Measurements from ENCODE around the gene CHSY1.
A peak's percentile ranks its signal among the peaks of the same experiment; 100 is the strongest.

The CHSY1 gene

DNA sequence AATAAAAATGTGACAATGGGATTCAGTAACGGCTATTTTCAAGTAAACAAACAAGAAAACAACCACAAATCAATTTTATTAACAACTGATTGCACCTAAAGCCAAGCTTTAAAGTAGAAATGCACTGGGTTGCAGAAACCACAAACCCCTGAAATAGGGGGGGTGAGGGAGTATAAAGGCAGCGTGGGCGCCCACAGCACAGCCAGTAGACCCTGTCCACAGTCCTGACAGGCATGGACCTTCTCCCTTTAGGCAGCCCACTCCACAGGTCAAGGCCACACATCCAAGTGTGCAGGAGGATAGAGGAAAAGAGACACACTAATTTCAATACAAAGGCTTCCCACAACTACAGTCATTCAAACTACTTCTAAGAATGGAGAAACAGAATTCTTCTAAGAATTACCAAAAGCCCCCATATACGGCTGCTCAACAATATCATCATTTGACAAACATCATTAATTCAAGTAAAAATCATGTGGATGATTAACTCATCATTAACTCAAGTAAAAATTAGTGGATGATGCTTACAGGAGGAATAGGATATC lies 48.7 kb downstream of the CHSY1 start:
- no peak for TF ChIP-seq FOXP2 (optimal IDR thresholded peaks at IDR 0.05; ENCODE audit: borderline replicate concordance, extremely low read depth, extremely low read length, insufficient read depth)
- TF ChIP-seq, protein P1, sequence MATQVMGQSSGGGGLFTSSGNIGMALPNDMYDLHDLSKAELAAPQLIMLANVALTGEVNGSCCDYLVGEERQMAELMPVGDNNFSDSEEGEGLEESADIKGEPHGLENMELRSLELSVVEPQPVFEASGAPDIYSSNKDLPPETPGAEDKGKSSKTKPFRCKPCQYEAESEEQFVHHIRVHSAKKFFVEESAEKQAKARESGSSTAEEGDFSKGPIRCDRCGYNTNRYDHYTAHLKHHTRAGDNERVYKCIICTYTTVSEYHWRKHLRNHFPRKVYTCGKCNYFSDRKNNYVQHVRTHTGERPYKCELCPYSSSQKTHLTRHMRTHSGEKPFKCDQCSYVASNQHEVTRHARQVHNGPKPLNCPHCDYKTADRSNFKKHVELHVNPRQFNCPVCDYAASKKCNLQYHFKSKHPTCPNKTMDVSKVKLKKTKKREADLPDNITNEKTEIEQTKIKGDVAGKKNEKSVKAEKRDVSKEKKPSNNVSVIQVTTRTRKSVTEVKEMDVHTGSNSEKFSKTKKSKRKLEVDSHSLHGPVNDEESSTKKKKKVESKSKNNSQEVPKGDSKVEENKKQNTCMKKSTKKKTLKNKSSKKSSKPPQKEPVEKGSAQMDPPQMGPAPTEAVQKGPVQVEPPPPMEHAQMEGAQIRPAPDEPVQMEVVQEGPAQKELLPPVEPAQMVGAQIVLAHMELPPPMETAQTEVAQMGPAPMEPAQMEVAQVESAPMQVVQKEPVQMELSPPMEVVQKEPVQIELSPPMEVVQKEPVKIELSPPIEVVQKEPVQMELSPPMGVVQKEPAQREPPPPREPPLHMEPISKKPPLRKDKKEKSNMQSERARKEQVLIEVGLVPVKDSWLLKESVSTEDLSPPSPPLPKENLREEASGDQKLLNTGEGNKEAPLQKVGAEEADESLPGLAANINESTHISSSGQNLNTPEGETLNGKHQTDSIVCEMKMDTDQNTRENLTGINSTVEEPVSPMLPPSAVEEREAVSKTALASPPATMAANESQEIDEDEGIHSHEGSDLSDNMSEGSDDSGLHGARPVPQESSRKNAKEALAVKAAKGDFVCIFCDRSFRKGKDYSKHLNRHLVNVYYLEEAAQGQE (IDR thresholded peaks at IDR 0.05; ENCODE audit: insufficient read depth in 1 of 2, low read depth in 2 of 2, low read length in 2 of 2), result peak; percentile 62 to 73; a peak in 3 of 4 replicates

DNA sequence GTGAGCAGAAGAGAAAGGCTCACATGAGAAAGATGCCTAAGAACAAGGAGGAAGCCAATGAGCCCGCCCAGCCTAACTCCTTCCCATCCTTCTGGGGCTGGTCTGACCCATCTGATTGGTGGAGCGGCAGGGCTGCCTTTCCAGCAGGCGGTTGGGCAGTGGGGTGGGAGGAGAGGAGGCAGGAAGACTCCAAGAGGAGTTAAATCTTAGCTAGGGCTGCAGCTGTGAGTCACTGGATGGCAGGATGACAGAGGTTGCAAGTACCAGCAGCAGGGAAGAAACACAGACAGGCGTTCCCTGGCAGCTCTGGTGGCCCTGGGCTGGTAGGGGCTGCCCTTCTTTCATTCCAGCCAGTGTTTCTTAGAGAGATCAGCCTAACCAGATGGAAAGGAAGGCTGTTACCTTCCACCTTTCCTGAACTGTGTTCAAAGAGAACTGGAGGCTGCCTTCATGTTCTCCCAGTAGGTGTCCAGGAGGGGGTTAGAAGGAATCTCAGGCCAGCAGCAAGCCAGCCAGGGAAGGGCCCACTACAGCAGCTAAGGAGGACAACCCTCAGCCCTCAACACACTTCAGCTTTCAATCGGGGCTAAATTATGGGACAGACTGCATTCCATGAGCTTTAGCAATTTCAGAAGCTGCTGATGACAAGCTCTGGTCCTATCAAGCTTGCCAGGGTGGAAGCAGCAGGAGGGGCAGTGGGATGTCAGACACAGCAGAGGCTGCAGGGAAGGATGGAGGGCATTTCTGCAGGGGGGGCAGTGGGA lies 50.3 kb downstream of the CHSY1 start:
- TF ChIP-seq POLR2AphosphoS5 (IDR thresholded peaks at IDR 0.05; ENCODE audit: low read depth, low read length) (peak; percentile 57; the same call in 1 of the 2 replicates), SIN3A (IDR thresholded peaks at IDR 0.05; ENCODE audit: borderline replicate concordance, insufficient read depth, low read length) (no peak), FOXP2 (optimal IDR thresholded peaks at IDR 0.05; ENCODE audit: borderline replicate concordance, extremely low read depth, extremely low read length, insufficient read depth) (peak; percentile 23)
- TF ChIP-seq, protein P1 (IDR thresholded peaks at IDR 0.05; ENCODE audit: insufficient read depth in 1 of 2, low read depth in 2 of 2, low read length in 2 of 2), result no peak

DNA sequence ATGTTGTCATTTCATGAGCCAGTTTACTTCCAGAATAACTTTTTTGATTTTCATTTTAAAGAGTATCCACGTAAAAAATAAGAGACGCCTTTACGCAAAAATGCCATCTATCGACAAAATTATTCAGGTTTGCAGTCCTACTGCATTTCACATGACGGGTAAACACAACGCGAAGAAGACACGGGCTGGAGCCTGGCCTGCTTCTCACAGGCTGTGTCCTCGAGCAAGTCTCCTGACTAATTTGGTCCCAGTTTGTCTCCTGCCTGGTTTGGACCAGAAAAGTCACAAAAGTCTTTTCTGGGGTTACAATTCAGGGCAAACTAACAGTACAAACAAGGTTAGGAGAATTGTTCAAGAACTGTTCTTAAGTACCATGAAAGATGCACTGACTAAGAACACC lies 51.7 kb downstream of the CHSY1 start:
- no peak for TF ChIP-seq SIN3A (IDR thresholded peaks at IDR 0.05; ENCODE audit: borderline replicate concordance, insufficient read depth, low read length)

DNA sequence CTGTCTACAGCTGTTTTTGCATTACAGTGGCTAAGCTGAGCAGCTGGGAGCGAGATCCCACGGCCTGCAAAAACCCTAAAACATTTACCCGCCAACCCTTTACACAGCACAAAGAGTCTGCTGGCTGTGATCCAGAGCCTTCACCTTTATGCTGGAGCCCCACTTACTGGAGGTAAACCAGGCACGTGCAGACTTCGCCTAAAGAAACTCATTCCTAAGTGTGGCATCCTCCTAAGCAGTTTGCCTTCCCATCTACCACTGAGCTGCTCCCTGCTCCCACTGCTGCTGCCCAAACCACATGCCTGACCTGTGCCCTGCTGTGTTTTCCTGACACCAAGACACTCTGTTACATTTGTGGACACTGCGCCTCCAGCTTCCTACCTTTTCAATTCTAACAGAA lies 53.0 kb downstream of the CHSY1 start:
- TF ChIP-seq TAF1 (IDR thresholded peaks at IDR 0.05; ENCODE audit: borderline replicate concordance, insufficient read depth, low read length), result no peak
- TF ChIP-seq, protein P1 (IDR thresholded peaks at IDR 0.05; ENCODE audit: insufficient read depth in 1 of 2, low read depth in 2 of 2, low read length in 2 of 2), result no peak
- no peak for TF ChIP-seq SIN3A (IDR thresholded peaks at IDR 0.05; ENCODE audit: borderline replicate concordance, insufficient read depth, low read length)
- no peak for TF ChIP-seq POLR2AphosphoS5 (IDR thresholded peaks at IDR 0.05; ENCODE audit: low read depth, low read length)
- TF ChIP-seq FOXP2 (optimal IDR thresholded peaks at IDR 0.05; ENCODE audit: borderline replicate concordance, extremely low read depth, extremely low read length, insufficient read depth), result no peak

DNA sequence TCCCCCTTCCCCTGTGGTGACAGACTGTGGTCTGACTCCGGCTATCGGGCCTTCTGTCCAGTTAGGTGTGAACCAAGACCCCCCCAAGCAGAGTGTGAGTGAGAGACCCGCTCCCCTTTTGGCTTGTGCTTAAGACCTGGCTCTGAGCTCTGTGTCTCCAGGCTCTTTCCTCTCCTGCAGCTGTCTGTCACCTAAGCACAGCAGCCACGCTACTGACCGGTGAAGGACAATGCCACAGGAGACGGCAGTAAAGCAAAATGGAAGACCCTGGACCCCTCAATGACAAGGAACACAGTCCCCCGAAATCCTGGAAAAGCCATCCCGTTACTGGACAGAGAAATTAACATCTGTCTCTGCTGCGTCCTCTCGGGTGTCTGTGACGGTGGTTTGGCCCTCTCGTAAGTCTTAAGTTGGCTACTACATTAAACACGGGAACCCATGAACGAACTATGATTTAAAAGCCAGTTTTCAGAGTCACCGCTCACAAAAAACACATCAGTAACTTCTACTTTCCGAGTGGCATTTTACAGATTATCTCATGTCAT lies 53.7 kb downstream of the CHSY1 start:
- TF ChIP-seq SIN3A (IDR thresholded peaks at IDR 0.05; ENCODE audit: borderline replicate concordance, insufficient read depth, low read length) (no peak), FOXP2 (optimal IDR thresholded peaks at IDR 0.05; ENCODE audit: borderline replicate concordance, extremely low read depth, extremely low read length, insufficient read depth) (no peak), POLR2AphosphoS5 (IDR thresholded peaks at IDR 0.05; ENCODE audit: low read depth, low read length) (no peak), TAF1 (IDR thresholded peaks at IDR 0.05; ENCODE audit: borderline replicate concordance, insufficient read depth, low read length) (no peak)
- TF ChIP-seq, protein P1 (IDR thresholded peaks at IDR 0.05; ENCODE audit: insufficient read depth in 1 of 2, low read depth in 2 of 2, low read length in 2 of 2), result no peak

All from PFSK-1 (cell line).